SJSA1 (cell line): Measurements from ENCODE around the gene C14orf93. TPM values are rescaled to one million over a fixed set of nuclear protein-coding genes. Genes with fewer than 3 reads are reported as not detected.
A peak's percentile ranks its signal among the peaks of the same experiment; 100 is the strongest.

Source experiments
- DNase-seq, 2 experiments: peaks; one replicate each; pipeline ENCODE4 v3.0.0-alpha.2; 2015 to 2020; ENCODE audit warnings: low spot score in 2 of 2, low read depth in 1 of 2
- H3K27ac ChIP-seq: fragments of 250-450 bp; sonication (Bioruptor Pico); 2 replicates; pipeline ENCODE4 v1.5.1; 2020; ENCODE audit warnings: mild to moderate bottlenecking, moderate library complexity
- H3K27me3 ChIP-seq: fragments of 250-450 bp; sonication (Bioruptor Pico); replicated peaks from 2 replicates; pipeline ENCODE4 v1.5.1; 2020; ENCODE audit warnings: mild to moderate bottlenecking, moderate library complexity
- H3K36me3 ChIP-seq: fragments of 250-450 bp; sonication (Bioruptor Pico); 2 replicates; pipeline ENCODE4 v1.5.1; 2020; ENCODE audit warnings: mild to moderate bottlenecking
- H3K4me1 ChIP-seq: fragments of 250-450 bp; sonication (Bioruptor Pico); replicated peaks from 2 replicates; pipeline ENCODE4 v1.6.1; 2021; ENCODE audit warnings: mild to moderate bottlenecking
- H3K4me3 ChIP-seq: fragments of 250-450 bp; sonication (Bioruptor Pico); 2 replicates; pipeline ENCODE4 v1.5.1; 2020; ENCODE audit warnings: mild to moderate bottlenecking
- H3K9me3 ChIP-seq: fragments of 250-450 bp; sonication (Bioruptor Pico); replicated peaks from 2 replicates; pipeline ENCODE4 v1.5.1; 2020; ENCODE audit warnings: mild to moderate bottlenecking
- total RNA-seq: library from RNA; depleted of rRNA; stranded (reverse); fragments of >200 nt; shearing (Covaris generic); gene quantifications from 2 replicates; pipeline ENCODE4 v1.2.3, GENCODE V29; 2014

C14orf93 gene
- total RNA-seq, 1 experiment from 2014 or later = 6.5 TPM

- Histone ChIP-seq H3K4me3 (peak within 1 kb of the TSS; percentile 87), H3K27ac (peak within 1 kb of the TSS; percentile 81), H3K27me3 (no peaks in the 10 kb centered on the region), H3K4me1 (peaks cover 34% of the 10 kb centered on the region), H3K36me3 (peaks cover 46% of the 10 kb centered on the region), H3K9me3 (no peaks in the 10 kb centered on the region)
- peak; percentile 94 to 97 for DNase-seq
Observed at GRCh38 chr14:22982477-22983245, 27.3 kb downstream of the C14orf93 start, which contains the start of gene AJUBA. AJUBA (minus strand) TSS chr14:22982551; CDS start chr14:22982266, 285 bp downstream.

DNA sequence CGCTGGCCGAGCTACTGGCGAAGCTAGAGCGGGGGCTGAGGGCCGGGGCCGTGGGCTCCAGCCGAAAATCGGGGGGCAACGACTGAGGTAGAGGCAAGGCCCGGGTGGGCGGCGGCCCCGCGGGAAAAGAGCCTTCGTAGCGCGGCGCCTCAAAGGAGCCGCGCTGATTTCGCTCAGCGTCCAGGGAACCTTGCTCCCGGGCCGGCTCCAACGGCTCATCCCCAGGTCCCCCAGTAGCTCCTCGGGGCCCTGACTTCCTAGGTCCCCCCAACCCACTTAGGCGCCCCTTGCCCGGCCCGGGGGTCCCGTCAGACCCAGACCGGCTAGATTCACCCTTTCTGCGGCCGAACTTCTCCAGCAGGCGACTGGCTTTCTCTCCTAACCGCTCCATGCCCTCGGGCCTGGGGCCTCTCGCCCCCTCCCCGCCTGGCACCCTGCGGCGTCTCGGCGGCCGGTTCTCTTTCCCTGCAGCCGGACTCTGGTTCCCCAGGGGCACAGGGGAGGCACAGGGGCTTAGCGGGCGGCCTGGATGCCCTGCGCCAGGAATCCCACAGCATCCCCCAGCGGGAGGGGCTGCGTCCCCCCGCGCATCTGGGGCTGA, 28.0 kb downstream of the C14orf93 start:
- Histone ChIP-seq H3K4me3 (peak overlapping the region; percentile 87), H3K9me3 (no peaks in the 10 kb centered on the region), H3K27me3 (no peaks in the 10 kb centered on the region), H3K27ac (peak overlapping the region; percentile 81), H3K4me1 (peaks cover 40% of the 10 kb centered on the region), H3K36me3 (peaks cover 50% of the 10 kb centered on the region)
- no peak for DNase-seq

- H3K36me3 ChIP-seq = peaks cover 54% of the 10 kb centered on the region
- no peaks in the 10 kb centered on the region for H3K27me3 ChIP-seq
- H3K27ac ChIP-seq = peak overlapping the region; percentile 81
- H3K4me3 ChIP-seq = peak overlapping the region; percentile 87
- no peak for DNase-seq
- H3K9me3 ChIP-seq = no peaks in the 10 kb centered on the region
- peaks cover 47% of the 10 kb centered on the region for H3K4me1 ChIP-seq
Observed at GRCh38 chr14:22981090-22981875, 28.7 kb downstream of the C14orf93 start.

DNA sequence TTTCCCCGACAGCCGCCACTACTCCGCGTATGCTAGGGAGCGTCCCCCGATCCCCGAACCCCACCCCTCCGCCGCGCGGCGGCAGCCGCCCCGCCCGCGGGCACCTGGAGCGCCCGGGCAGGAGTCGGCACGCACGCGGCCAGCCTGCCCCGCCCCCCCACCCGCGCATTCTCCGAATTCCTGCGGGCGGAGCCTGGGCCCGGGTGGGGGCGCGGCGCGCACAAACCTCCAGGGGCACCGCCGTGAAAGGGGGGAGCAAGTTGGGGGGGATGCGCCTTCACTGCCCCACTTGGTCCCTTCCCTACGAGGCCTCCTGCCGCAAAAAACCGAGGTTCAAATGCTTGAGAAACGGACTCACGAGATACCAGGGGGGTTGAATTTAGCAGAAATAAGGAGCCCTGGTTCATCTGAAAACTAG, 29.3 kb downstream of the C14orf93 start:
- no peaks in the 10 kb centered on the region for H3K9me3 ChIP-seq
- peaks cover 60% of the 10 kb centered on the region for H3K36me3 ChIP-seq
- peaks cover 53% of the 10 kb centered on the region for H3K4me1 ChIP-seq
- peak; percentile 78 to 84 for DNase-seq
- peak overlapping the region; percentile 87 for H3K4me3 ChIP-seq
- peak overlapping the region; percentile 86 for H3K27ac ChIP-seq
- no peaks in the 10 kb centered on the region for H3K27me3 ChIP-seq

- no peaks in the 10 kb centered on the region for H3K9me3 ChIP-seq
- H3K4me1 ChIP-seq = peaks cover 59% of the 10 kb centered on the region
- H3K4me3 ChIP-seq = peak overlapping the region; percentile 87
- H3K27me3 ChIP-seq = no peaks in the 10 kb centered on the region
- peak overlapping the region; percentile 86 for H3K27ac ChIP-seq
- DNase-seq = no peak
- peaks cover 69% of the 10 kb centered on the region for H3K36me3 ChIP-seq
Observed at GRCh38 chr14:22979748-22980392, 30.1 kb downstream of the C14orf93 start.

- Histone ChIP-seq H3K4me1 (peaks cover 62% of the 10 kb centered on the region), H3K9me3 (no peaks in the 10 kb centered on the region), H3K36me3 (peaks cover 76% of the 10 kb centered on the region), H3K27me3 (no peaks in the 10 kb centered on the region), H3K27ac (peak overlapping the region; percentile 86), H3K4me3 (peak overlapping the region; percentile 87)
- DNase-seq = no peak
Observed at GRCh38 chr14:22978981-22979671, 30.8 kb downstream of the C14orf93 start.

DNA sequence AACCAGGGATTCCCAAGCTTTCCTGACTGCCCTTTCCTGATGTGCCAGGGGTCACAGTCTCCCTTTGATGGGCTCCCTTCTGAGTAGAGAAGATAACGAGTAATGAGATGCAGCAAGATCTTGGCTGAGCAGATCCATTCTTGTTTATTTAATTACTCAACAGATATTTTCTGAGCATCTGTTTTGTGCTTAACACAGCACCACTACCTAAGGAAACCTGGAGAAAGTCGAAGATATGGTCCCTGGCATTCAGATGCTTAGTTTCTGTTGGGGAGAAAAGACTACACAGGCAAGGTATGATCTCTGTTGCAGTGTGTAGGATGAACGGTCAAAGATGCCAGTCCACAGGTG, 31.5 kb downstream of the C14orf93 start:
- peaks cover 83% of the 10 kb centered on the region for H3K36me3 ChIP-seq
- no peaks in the 10 kb centered on the region for H3K9me3 ChIP-seq
- H3K4me3 ChIP-seq = peak overlapping the region; percentile 87; the same call in 1 of the 2 replicates
- DNase-seq = no peak
- peaks cover 67% of the 10 kb centered on the region for H3K4me1 ChIP-seq
- H3K27ac ChIP-seq = peak overlapping the region; percentile 62
- no peaks in the 10 kb centered on the region for H3K27me3 ChIP-seq

DNA sequence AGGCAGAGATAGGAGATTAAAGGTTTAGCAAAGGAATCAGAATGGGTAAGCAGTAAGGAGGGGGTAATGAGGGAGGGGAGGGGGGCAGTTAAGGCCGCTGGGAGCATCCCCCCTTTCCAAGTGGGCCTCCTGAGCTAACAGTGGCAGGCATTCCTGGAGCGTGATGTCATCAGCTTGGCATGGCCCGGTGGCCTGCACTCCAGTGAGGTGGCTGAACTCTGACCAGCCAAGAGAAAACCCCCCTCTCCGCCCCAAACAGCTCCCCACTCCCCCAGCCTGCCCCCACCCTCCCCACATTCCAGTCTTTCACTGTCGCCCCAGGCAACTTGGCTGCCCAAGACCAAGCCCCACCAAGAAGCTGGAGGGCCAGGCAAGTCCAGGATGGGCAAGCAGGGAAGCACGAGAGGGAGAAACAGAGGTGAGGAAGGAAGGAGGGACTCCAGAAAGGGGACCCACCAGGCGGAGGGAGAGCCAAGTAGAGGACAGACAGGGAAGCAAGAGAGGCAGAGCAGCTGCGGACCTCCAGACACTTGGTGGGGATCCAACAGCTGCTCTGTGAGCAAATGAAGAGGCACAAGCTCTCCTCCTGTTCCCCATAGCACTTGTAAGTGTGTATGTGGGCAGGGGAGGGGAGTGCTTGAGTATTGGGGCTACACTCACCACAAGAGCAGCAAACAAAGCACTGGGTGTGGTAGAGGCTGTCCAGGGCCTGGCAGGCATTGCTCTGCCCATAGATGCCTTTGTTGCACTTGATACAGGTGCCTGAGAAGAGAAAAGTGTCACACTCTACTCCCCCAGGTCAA, 32.1 kb downstream of the C14orf93 start:
- no peaks in the 10 kb centered on the region for H3K9me3 ChIP-seq
- H3K27ac ChIP-seq = peak overlapping the region; percentile 77
- peak; percentile 93 to 97 for DNase-seq
- peak overlapping the region; percentile 87 for H3K4me3 ChIP-seq
- peaks cover 66% of the 10 kb centered on the region for H3K4me1 ChIP-seq
- no peaks in the 10 kb centered on the region for H3K27me3 ChIP-seq
- peaks cover 88% of the 10 kb centered on the region for H3K36me3 ChIP-seq

DNA sequence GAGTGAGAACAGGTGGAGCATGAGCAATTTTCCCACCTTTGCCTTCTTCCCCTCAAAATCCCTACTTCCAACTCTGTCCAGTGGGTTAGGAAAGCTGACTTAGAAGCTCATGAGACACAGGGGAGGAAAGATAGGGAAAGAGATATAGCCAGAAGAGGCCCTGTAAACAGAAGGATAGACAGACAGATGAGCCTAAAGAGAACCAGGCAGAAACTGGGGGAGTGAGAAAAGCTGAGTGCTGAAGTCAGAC, 32.6 kb downstream of the C14orf93 start:
- Histone ChIP-seq H3K9me3 (no peaks in the 10 kb centered on the region), H3K27me3 (no peaks in the 10 kb centered on the region), H3K4me3 (no peak overlapping the region), H3K4me1 (peaks cover 65% of the 10 kb centered on the region), H3K27ac (peak overlapping the region; percentile 77), H3K36me3 (peaks cover 94% of the 10 kb centered on the region)
- DNase-seq = no peak

GRCh38 chr14:22976620-22977433, 33.1 kb downstream of the C14orf93 start:
- DNase-seq = peak in 1 of 2 experiments; percentile 45
- no peak overlapping the region for H3K4me3 ChIP-seq

DNA sequence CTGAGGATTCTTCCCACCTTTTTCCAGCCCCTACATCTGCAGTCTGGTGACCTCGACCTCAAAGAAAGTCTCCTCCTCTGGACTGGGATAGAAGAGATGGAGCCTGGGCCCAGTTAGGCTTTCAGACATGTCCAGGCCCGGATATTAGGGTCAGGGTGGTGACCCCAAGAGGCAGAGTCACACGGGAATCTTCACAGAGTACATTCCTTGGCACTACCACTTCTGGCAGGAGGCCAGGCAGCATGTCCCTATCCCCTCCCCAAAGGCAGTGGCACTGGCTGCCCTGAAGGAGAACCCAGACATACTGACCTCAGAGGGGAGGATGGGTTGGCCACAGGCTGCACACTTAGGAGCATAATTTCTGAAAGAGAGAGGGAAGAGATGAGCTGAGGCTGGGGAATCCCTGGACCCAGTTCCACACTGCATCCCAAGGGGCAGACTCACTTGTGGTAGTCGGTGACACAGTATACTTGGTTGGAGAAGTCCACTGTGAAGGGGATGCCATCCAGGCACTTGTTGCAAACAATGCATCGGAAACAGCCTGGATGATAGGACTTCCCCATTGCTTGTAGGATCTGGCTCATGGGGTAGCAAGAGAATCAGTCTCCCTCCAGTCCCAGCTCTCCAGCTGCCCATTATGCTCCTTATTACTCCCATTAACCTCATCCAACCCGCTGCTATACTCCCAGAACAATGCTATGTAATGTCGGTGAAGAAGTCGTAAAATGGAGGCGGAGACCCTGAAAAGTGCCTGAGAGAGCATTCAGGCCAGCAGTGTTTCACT, 35.2 kb downstream of the C14orf93 start:
- no peaks in the 10 kb centered on the region for H3K27me3 ChIP-seq
- no peak overlapping the region for H3K27ac ChIP-seq
- no peak overlapping the region for H3K4me3 ChIP-seq
- H3K36me3 ChIP-seq = peaks cover 93% of the 10 kb centered on the region
- H3K4me1 ChIP-seq = peaks cover 59% of the 10 kb centered on the region
- no peak for DNase-seq
- no peaks in the 10 kb centered on the region for H3K9me3 ChIP-seq

More at GRCh38 chr14:22976620-22977433, 33.1 kb downstream of the C14orf93 start:
- H3K27me3 ChIP-seq = no peaks in the 10 kb centered on the region
- peaks cover 95% of the 10 kb centered on the region for H3K36me3 ChIP-seq
- H3K4me1 ChIP-seq = peaks cover 65% of the 10 kb centered on the region
- peak overlapping the region; percentile 77 for H3K27ac ChIP-seq
- no peaks in the 10 kb centered on the region for H3K9me3 ChIP-seq
